HepG2 (cell line): ENCODE data around the gene RPL21. TPM values are rescaled to one million over a fixed set of nuclear protein-coding genes. Genes with fewer than 3 reads are reported as not detected.

ENCODE experiments used
- AHR ChIP-seq: IDR thresholded peaks from 2 replicates; pipeline ENCODE4 v1.6.1; 2018; ENCODE audit warnings: missing genetic modification reagents, missing compliant biosample characterization
- CREB3 ChIP-seq: sonication (generic); formaldehyde crosslinking; IDR thresholded peaks from 2 replicates; pipeline ENCODE4 v1.5.0; 2020; ENCODE audit warnings: missing genetic modification reagents
- E2F1 ChIP-seq: sonication (generic); formaldehyde crosslinking; IDR thresholded peaks from 2 replicates; pipeline ENCODE4 v1.5.0; 2020; ENCODE audit warnings: missing genetic modification reagents
- FIP1L1 ChIP-seq: fragments of 200-400 bp; formaldehyde crosslinking; IDR thresholded peaks from 2 replicates; pipeline ENCODE4 v1.6.1; 2018; ENCODE audit warnings: low read depth, mild to moderate bottlenecking, low read length, moderate library complexity, borderline replicate concordance; ENCODE audit not compliant: insufficient read depth
- KAT8 ChIP-seq: IDR thresholded peaks from 2 replicates; pipeline ENCODE4 v1.6.1; 2016; ENCODE audit warnings: missing genetic modification reagents, missing compliant biosample characterization
- MED1 ChIP-seq: sonication (generic); formaldehyde crosslinking; IDR thresholded peaks from 2 replicates; pipeline ENCODE4 v1.4.0; 2020; ENCODE audit warnings: missing genetic modification reagents
- NFYB ChIP-seq: sonication (generic); formaldehyde crosslinking; IDR thresholded peaks from 2 replicates; pipeline ENCODE4 v1.4.0; 2020; ENCODE audit warnings: missing genetic modification reagents
- PAWR ChIP-seq: sonication (generic); formaldehyde crosslinking; IDR thresholded peaks from 2 replicates; pipeline ENCODE4 v1.4.0; 2020; ENCODE audit warnings: missing genetic modification reagents, mild to moderate bottlenecking, borderline replicate concordance
- PBX3 ChIP-seq: sonication (generic); formaldehyde crosslinking; IDR thresholded peaks from 2 replicates; pipeline ENCODE4 v1.8.1; 2023; ENCODE audit warnings: missing genetic modification reagents, inconsistent platforms, borderline replicate concordance
- POLR2G ChIP-seq: fragments of 200-400 bp; formaldehyde crosslinking; IDR thresholded peaks from 2 replicates; pipeline ENCODE4 v1.6.1; 2018; ENCODE audit warnings: mild to moderate bottlenecking, low read depth, low read length, moderate library complexity
- RBAK ChIP-seq: sonication (generic); formaldehyde crosslinking; IDR thresholded peaks from 2 replicates; pipeline ENCODE4 v1.5.1; 2020; ENCODE audit warnings: mild to moderate bottlenecking, missing genetic modification reagents
- SKI ChIP-seq: fragments of 450-650 bp; IDR thresholded peaks from one replicate; pipeline ENCODE4 v1.6.1; 2018; ENCODE audit warnings: mild to moderate bottlenecking; ENCODE audit not compliant: partially characterized antibody
- SOX6 ChIP-seq, 2 experiments: fragments of 450-650 bp in 1 of 2; sonication (generic) in 1 of 2; formaldehyde crosslinking in 1 of 2; IDR thresholded peaks; 2 replicates each; pipeline versions ENCODE4 v1.4.0 to v1.6.1; 2017 to 2020; ENCODE audit warnings: antibody characterized with exemption in 1 of 2, mild to moderate bottlenecking in 1 of 2, missing genetic modification reagents in 1 of 2
- SRF ChIP-seq: IDR thresholded peaks from 2 replicates; pipeline ENCODE4 v1.6.1; 2011; ENCODE audit warnings: mild to moderate bottlenecking, low read depth, low read length, moderate library complexity
- ZNF138 ChIP-seq: sonication (generic); formaldehyde crosslinking; IDR thresholded peaks from 2 replicates; pipeline ENCODE4 v1.5.0; 2020; ENCODE audit warnings: mild to moderate bottlenecking, low read depth, missing genetic modification reagents
- ZNF687 ChIP-seq: sonication (generic); formaldehyde crosslinking; IDR thresholded peaks from 2 replicates; pipeline ENCODE4 v1.5.1; 2020; ENCODE audit warnings: mild to moderate bottlenecking, missing genetic modification reagents, moderate library complexity
- ZNF691 ChIP-seq: sonication (generic); formaldehyde crosslinking; IDR thresholded peaks from 2 replicates; pipeline ENCODE4 v1.4.0; 2020; ENCODE audit warnings: missing genetic modification reagents, low read depth, mild to moderate bottlenecking, borderline replicate concordance
- ZSCAN22 ChIP-seq: sonication (generic); formaldehyde crosslinking; IDR thresholded peaks from 2 replicates; pipeline ENCODE4 v1.4.0; 2020; ENCODE audit warnings: mild to moderate bottlenecking, missing genetic modification reagents
- polyA plus RNA-seq, 8 experiments: library from polyadenylated mRNA; depleted of rRNA in 3 of 8; stranded (reverse) in 7 of 8; unstranded in 1 of 8; fragments of >200 nt; fragmentation: Illumina TruSeq in 4 of 8; extraction: Trizol in 4 of 8; gene quantifications; 2 replicates each; pipeline versions ENCODE4 v1.2.1 to v1.2.3, GENCODE V29; 2011 to 2016; ENCODE audit warnings: low read depth in 4 of 8, missing spikeins in 1 of 8, mixed read lengths in 1 of 8; ENCODE audit not compliant: insufficient read depth in 1 of 8
- total RNA-seq, 5 experiments: library from RNA; depleted of rRNA; stranded (reverse); fragments of >200 nt; fragmentation: Illumina TruSeq; extraction: Trizol; gene quantifications; 2 replicates each; pipeline ENCODE4 v1.2.3, GENCODE V29; 2016; ENCODE audit warnings: low read depth in 1 of 5

The RPL21 gene
- total and polyA plus RNA-seq, 2 of the 13 experiments (the other 11 are each of a cell fraction or from before 2014, with no cell fraction given) = 1,234 to 1,261 TPM

GRCh38 chr13:27251166-27252091, at the start of gene RPL21 (continued):
- TF ChIP-seq CREB3 (CRISPR knock-in tag) = 0 out of 2 replicates have a peak, but pooled peaks have one; percentile 37
- TF ChIP-seq ZNF691 = peak; percentile 82; the same call in 1 of the 2 replicates
- TF ChIP-seq SOX6 (IDR thresholded peaks at IDR 0.05) = no peak
- TF ChIP-seq SOX6 (CRISPR knock-in tag; IDR thresholded peaks at IDR 0.05) = peak; percentile 71
- TF ChIP-seq SRF = peak; percentile 78; the same call in 1 of the 2 replicates
- peak; percentile 72 for TF ChIP-seq MED1 (CRISPR knock-in tag)
- TF ChIP-seq PAWR (CRISPR knock-in tag) = no peak
- peak; percentile 88 for TF ChIP-seq E2F1 (CRISPR knock-in tag)
- no peak for TF ChIP-seq PBX3 (CRISPR knock-in tag)
- TF ChIP-seq ZSCAN22 = 0 out of 2 replicates have a peak, but pooled peaks have one; percentile 23
- no peak for TF ChIP-seq NFYB (CRISPR knock-in tag)
- TF ChIP-seq POLR2G = peak; percentile 96
- peak; percentile 27 for TF ChIP-seq SKI
- no peak for TF ChIP-seq FIP1L1
- TF ChIP-seq RBAK (CRISPR knock-in tag) = no peak
- TF ChIP-seq ZNF138 (CRISPR knock-in tag) = peak; percentile 61; the same call in 1 of the 2 replicates
- peak; percentile 94 for TF ChIP-seq ZNF687 (CRISPR knock-in tag)
- peak; percentile 93 for TF ChIP-seq AHR (CRISPR knock-in tag)
- peak; percentile 97 for TF ChIP-seq KAT8 (CRISPR knock-in tag)
